Upper lobe of left lung (tissue), 6 donors: ENCODE results near the gene DIAPH3. TPM values are rescaled to one million over a fixed set of nuclear protein-coding genes. Genes with fewer than 3 reads are reported as not detected.

Experiments
- ATAC-seq, 2 donors: fragments of 200-7000 bp; cut with Tn5 transposase; one replicate each; pipeline ENCODE4 v1.9.1; 2022; ENCODE audit warnings: mild to moderate bottlenecking in 2 of 2, moderate library complexity in 2 of 2; ENCODE audit not compliant: low FRiP score in 2 of 2
- DNase-seq, 2 donors: peaks; one replicate each; pipeline ENCODE4 v3.0.0-alpha.2; 2019 to 2020
- H3K27ac ChIP-seq, 4 donors: fragments of 200-600 bp; sonication (generic); one replicate each; pipeline ENCODE4 v1.5.1; 2016 to 2019
- H3K27me3 ChIP-seq, 4 donors: fragments of 200-600 bp; sonication (generic); one replicate each; pipeline ENCODE4 v1.5.1; 2017 to 2019
- H3K36me3 ChIP-seq, 4 donors: fragments of 200-600 bp; sonication (generic); one replicate each; pipeline ENCODE4 v1.5.1; 2016 to 2019
- H3K4me1 ChIP-seq, 4 donors: fragments of 200-600 bp; sonication (generic); one replicate each; pipeline ENCODE4 v1.5.1; 2018 to 2019
- H3K4me3 ChIP-seq, 4 donors: fragments of 200-600 bp; sonication (generic); one replicate each; pipeline ENCODE4 v1.5.1; 2017 to 2019; ENCODE audit warnings: mild to moderate bottlenecking in 2 of 4, moderate library complexity in 1 of 4
- H3K9me3 ChIP-seq, 4 donors: fragments of 200-600 bp; sonication (generic); one replicate each; pipeline ENCODE4 v1.5.1; 2018 to 2019
- EP300 ChIP-seq, 4 donors: sonication (generic); formaldehyde crosslinking; IDR thresholded peaks; one replicate each; pipeline ENCODE4 v1.5.1; 2017; ENCODE audit warnings: antibody characterized with exemption in 4 of 4, control low read depth in 2 of 4
- POLR2A ChIP-seq, 4 donors: fragments of 450-650 bp; IDR thresholded peaks; one replicate each; pipeline ENCODE4 v1.5.1; 2016 to 2017; ENCODE audit warnings: antibody characterized with exemption in 4 of 4, mild to moderate bottlenecking in 2 of 4
- POLR2AphosphoS5 ChIP-seq, 2 donors: sonication (generic); formaldehyde crosslinking; IDR thresholded peaks; one replicate each; pipeline ENCODE4 v1.5.1; 2017; ENCODE audit warnings: antibody characterized with exemption in 2 of 2
- WGBS, 2 donors: methylation state at CpG; one replicate each; pipeline ENCODE4 v1.1.5; 2017 to 2018; 5-methylcytosine and 5-hydroxymethylcytosine counted together
- total RNA-seq, 6 donors: library from RNA; depleted of rRNA in 4 of 6; stranded (reverse); fragments of >200 nt in 4 of 6; gene quantifications; one replicate each; pipeline versions ENCODE4 v1.1.0 to v1.2.1, GENCODE V29; 2016 to 2021
- TF ChIP-seq, protein P1 (sequence below), 6 experiments: fragments of 450-650 bp in 4 of 6; fragments of 200-600 bp in 2 of 6; sonication (generic) in 2 of 6; IDR thresholded peaks; one replicate each; pipeline ENCODE4 v1.5.1; 2016 to 2019; ENCODE audit warnings: antibody characterized with exemption in 6 of 6
- donor health status: DM: no; HTN: no; CAD: no; lungs with moderate emphysema.
- donor health status: DM: no; HTN: yes; CAD: no; lungs with severe emphysema.

Gene DIAPH3
- total RNA-seq, 6 donors from 2014 or later, result 2.8 to 6.3 (median 5.4) TPM

GRCh38 chr13:59684105-59684504 lies 479.6 kb downstream of the DIAPH3 start:
- H3K27ac ChIP-seq, result no peak overlapping the region
- no peaks in the 10 kb centered on the region for H3K36me3 ChIP-seq
- TF ChIP-seq POLR2A (IDR thresholded peaks at IDR 0.05), result no peak
- TF ChIP-seq, protein P1, sequence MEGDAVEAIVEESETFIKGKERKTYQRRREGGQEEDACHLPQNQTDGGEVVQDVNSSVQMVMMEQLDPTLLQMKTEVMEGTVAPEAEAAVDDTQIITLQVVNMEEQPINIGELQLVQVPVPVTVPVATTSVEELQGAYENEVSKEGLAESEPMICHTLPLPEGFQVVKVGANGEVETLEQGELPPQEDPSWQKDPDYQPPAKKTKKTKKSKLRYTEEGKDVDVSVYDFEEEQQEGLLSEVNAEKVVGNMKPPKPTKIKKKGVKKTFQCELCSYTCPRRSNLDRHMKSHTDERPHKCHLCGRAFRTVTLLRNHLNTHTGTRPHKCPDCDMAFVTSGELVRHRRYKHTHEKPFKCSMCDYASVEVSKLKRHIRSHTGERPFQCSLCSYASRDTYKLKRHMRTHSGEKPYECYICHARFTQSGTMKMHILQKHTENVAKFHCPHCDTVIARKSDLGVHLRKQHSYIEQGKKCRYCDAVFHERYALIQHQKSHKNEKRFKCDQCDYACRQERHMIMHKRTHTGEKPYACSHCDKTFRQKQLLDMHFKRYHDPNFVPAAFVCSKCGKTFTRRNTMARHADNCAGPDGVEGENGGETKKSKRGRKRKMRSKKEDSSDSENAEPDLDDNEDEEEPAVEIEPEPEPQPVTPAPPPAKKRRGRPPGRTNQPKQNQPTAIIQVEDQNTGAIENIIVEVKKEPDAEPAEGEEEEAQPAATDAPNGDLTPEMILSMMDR (IDR thresholded peaks at IDR 0.05), result no peak
- no peaks in the 10 kb centered on the region for H3K4me1 ChIP-seq
- no peak for ATAC-seq
- no peak for DNase-seq
- 79 to 80% methylated on average over 5 of the region's 5 CpGs for WGBS, 2 donors
- no peak overlapping the region for H3K4me3 ChIP-seq
- H3K9me3 ChIP-seq, result no peaks in the 10 kb centered on the region
- H3K27me3 ChIP-seq, result peaks cover 0 to 3% (median 0%) of the 10 kb centered on the region in 4 donors

GRCh38 chr13:59681636-59682311 lies 482.0 kb downstream of the DIAPH3 start:
- peaks cover 0 to 3% (median 0%) of the 10 kb centered on the region in 4 donors for H3K27me3 ChIP-seq
- no peaks in the 10 kb centered on the region for H3K9me3 ChIP-seq
- H3K36me3 ChIP-seq, result no peaks in the 10 kb centered on the region
- TF ChIP-seq EP300 (IDR thresholded peaks at IDR 0.05), result no peak
- TF ChIP-seq, protein P1 (IDR thresholded peaks at IDR 0.05), result no peak
- TF ChIP-seq POLR2A (IDR thresholded peaks at IDR 0.05), result no peak
- TF ChIP-seq POLR2AphosphoS5 (IDR thresholded peaks at IDR 0.05), result no peak
- no peak for DNase-seq
- 97 to 98% methylated on average over 1 of the region's 1 CpG for WGBS, 2 donors
- ATAC-seq, result no peak
- H3K27ac ChIP-seq, result no peak overlapping the region
- no peak overlapping the region for H3K4me3 ChIP-seq
- H3K4me1 ChIP-seq, result peaks cover 0 to 2% (median 0%) of the 10 kb centered on the region in 4 donors

DNA sequence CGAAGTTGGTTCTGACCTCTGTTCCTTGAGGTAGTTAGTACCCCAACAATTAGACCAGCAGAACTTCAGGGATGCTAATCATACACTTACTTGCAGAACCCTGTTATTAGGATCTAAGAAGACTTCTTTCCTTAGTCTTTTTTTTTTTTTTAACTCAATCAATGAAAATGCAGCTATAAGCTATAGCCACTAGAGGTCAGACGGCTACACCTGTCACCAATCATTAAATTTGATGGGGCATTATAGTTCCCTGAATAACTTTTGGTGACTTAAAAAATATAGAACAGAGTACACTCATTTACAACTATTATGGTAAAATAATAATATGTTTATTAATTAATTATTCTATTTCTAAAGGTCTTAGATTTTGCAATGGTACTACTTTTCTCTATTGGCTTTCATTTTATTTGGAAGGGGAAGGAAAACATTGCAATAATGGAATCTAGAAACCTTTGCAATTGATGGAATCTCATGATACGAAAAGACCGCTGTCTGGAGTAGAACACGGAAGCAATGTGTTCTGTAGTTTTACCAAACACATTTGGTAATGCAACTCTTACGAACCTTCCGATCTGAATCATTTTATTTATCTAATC lies 483.2 kb downstream of the DIAPH3 start:
- H3K4me3 ChIP-seq, result no peak overlapping the region
- DNase-seq (no peak), ATAC-seq (no peak)
- H3K4me1 ChIP-seq, result peaks cover 0 to 2% (median 0%) of the 10 kb centered on the region in 4 donors
- 76 to 82% methylated on average over 7 of the region's 7 CpGs for WGBS, 2 donors
- H3K27me3 ChIP-seq, result peaks cover 0 to 3% (median 0%) of the 10 kb centered on the region in 4 donors
- TF ChIP-seq EP300 (IDR thresholded peaks at IDR 0.05), result no peak
- TF ChIP-seq, protein P1 (IDR thresholded peaks at IDR 0.05), result peak in 5 of 6 experiments; percentile 27 to 48 (median 37)
- no peaks in the 10 kb centered on the region for H3K36me3 ChIP-seq
- no peaks in the 10 kb centered on the region for H3K9me3 ChIP-seq
- H3K27ac ChIP-seq, result no peak overlapping the region

- no peak overlapping the region for H3K4me3 ChIP-seq
- peaks cover 0 to 2% (median 0%) of the 10 kb centered on the region in 4 donors for H3K27me3 ChIP-seq
- peaks cover 0 to 2% (median 0%) of the 10 kb centered on the region in 4 donors for H3K4me1 ChIP-seq
- 31 to 38% methylated on average over 1 of the region's 1 CpG for WGBS, 2 donors
- H3K9me3 ChIP-seq, result no peaks in the 10 kb centered on the region
- no peak for DNase-seq
- TF ChIP-seq EP300 (IDR thresholded peaks at IDR 0.05) (no peak), POLR2A (IDR thresholded peaks at IDR 0.05) (no peak)
- no peak for ATAC-seq
- peak overlapping the region in 2 of 4 donors; percentile 0 to 57 for H3K27ac ChIP-seq
- no peaks in the 10 kb centered on the region for H3K36me3 ChIP-seq
Measured at GRCh38 chr13:59679254-59679653, 484.5 kb downstream of the DIAPH3 start.

- no peaks in the 10 kb centered on the region for H3K9me3 ChIP-seq
- DNase-seq (no peak), ATAC-seq (peak in 1 of 2 donors; percentile 71)
- H3K27ac ChIP-seq, result peak overlapping the region in 2 of 4 donors; percentile 42 to 52
- no peak overlapping the region for H3K4me3 ChIP-seq
- 75 to 81% methylated on average over 6 of the region's 6 CpGs for WGBS, 2 donors
- TF ChIP-seq, protein P1 (IDR thresholded peaks at IDR 0.05), result peak; percentile 48 to 69 (median 62)
- no peak for TF ChIP-seq POLR2AphosphoS5 (IDR thresholded peaks at IDR 0.05)
- no peaks in the 10 kb centered on the region for H3K27me3 ChIP-seq
- no peaks in the 10 kb centered on the region for H3K36me3 ChIP-seq
- peaks cover 0 to 2% (median 0%) of the 10 kb centered on the region in 4 donors for H3K4me1 ChIP-seq
Measured at GRCh38 chr13:59677966-59678814, 485.5 kb downstream of the DIAPH3 start.
